Omental fat pad (tissue), 4 donors: ENCODE results near the gene SUMO4. TPM values are rescaled to one million over a fixed set of nuclear protein-coding genes. Genes with fewer than 3 reads are reported as not detected.

Source experiments
- ATAC-seq: fragments of 150-250 bp; one replicate; pipeline ENCODE4 v1.9.1; 2016; ENCODE audit warnings: mild to moderate bottlenecking, moderate library complexity; ENCODE audit not compliant: low FRiP score
- DNase-seq: peaks from one replicate; pipeline ENCODE4 v3.0.0-alpha.2; 2019; ENCODE audit warnings: low spot score
- CTCF ChIP-seq, 3 donors: fragments of 450-650 bp; IDR thresholded peaks; one replicate each; pipeline ENCODE4 v1.5.1; 2016 to 2017; ENCODE audit warnings: antibody characterized with exemption in 3 of 3, mild to moderate bottlenecking in 3 of 3, moderate library complexity in 2 of 3
- total RNA-seq, 4 donors: library from RNA; depleted of rRNA; stranded (reverse); fragments of >200 nt; gene quantifications; one replicate each; pipeline ENCODE4 v1.1.0, GENCODE V29; 2016

SUMO4 gene
- 10 to 100 TPM in 1 of 4 donors, 1 to 10 TPM in 3; 1.9 to 10.6 (median 4.7) TPM for total RNA-seq

GRCh38 chr6:149400050-149400449 is at the start of gene SUMO4:
Gene SUMO4 (plus strand): TSS chr6:149400262. CDS start chr6:149400392, 130 bp downstream.
- TF ChIP-seq CTCF (IDR thresholded peaks at IDR 0.05), result no peak
- no peak for ATAC-seq
- DNase-seq, result no peak

GRCh38 chr6:149354009-149354408 is 46.1 kb upstream of the SUMO4 start:
- DNase-seq (no peak), ATAC-seq (no peak)
- no peak for TF ChIP-seq CTCF (IDR thresholded peaks at IDR 0.05)

DNA sequence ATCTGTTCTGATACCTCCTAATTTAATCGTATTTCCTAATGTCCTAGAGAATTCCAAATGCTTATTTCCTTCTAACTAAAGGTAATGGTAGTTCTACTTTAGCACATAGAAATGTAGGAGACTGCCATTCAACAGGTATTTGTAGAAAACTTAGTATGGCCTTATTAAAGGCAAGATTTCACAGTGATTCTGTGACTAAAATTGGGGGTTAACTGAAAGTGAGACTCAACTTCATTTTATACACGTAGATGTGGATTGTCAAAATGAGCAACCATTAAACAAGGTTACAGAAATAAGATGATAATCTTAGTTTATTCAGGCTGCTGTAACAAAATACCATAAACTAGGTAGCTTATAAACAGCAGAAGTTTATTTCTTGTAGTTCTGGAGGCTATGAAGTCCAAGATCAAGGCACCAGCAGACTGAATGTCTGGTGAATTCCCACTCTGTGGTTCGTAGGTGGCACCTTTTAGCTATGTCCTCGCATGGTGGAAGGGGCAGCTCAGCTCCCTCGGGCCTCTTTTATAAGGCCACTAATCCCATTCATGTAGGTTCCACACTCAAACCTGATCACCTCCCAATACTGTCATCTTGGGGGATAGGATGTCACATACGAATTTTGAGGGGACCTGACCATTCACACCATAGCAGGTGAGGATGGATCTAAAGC is 43.8 kb upstream of the SUMO4 start:
- ATAC-seq, result no peak
- no peak for DNase-seq
- no peak for TF ChIP-seq CTCF (IDR thresholded peaks at IDR 0.05)

- DNase-seq (no peak), ATAC-seq (no peak)
- no peak for TF ChIP-seq CTCF (IDR thresholded peaks at IDR 0.05)
Measured at GRCh38 chr6:149357726-149358538, 42.1 kb upstream of the SUMO4 start.

- ATAC-seq (no peak), DNase-seq (no peak)
- TF ChIP-seq CTCF (IDR thresholded peaks at IDR 0.05), result no peak
Measured at GRCh38 chr6:149359440-149359839, 40.6 kb upstream of the SUMO4 start.

DNA sequence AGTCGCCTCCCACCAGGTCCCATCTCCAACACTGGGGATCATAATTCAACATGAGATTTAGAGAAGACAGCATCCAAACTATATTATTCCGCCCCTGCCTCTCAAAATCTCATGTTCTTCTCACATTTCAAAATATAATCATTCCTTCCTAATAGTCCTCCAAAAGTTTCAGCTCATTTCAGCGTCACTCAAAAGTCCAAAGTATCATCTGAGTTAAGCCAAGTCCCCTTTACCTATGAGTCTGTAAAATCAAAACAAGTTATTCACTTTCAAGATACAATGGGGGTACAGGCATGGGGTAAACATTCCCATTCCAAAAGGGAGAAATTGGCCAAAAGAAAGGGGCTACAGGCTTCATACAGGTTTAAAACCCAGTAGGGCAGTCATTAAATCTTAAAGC is 39.5 kb upstream of the SUMO4 start:
- DNase-seq, result no peak
- TF ChIP-seq CTCF (IDR thresholded peaks at IDR 0.05), result no peak
- no peak for ATAC-seq
